ENCODE data around the gene CABP2.
A peak's percentile ranks its signal among the peaks of the same experiment; 100 is the strongest.
"Not testable (repeated sequence)": the region's sequence is repeated elsewhere in the genome, so short reads cannot be mapped to it uniquely, and the experiment has no call there.

Gene CABP2

DNA sequence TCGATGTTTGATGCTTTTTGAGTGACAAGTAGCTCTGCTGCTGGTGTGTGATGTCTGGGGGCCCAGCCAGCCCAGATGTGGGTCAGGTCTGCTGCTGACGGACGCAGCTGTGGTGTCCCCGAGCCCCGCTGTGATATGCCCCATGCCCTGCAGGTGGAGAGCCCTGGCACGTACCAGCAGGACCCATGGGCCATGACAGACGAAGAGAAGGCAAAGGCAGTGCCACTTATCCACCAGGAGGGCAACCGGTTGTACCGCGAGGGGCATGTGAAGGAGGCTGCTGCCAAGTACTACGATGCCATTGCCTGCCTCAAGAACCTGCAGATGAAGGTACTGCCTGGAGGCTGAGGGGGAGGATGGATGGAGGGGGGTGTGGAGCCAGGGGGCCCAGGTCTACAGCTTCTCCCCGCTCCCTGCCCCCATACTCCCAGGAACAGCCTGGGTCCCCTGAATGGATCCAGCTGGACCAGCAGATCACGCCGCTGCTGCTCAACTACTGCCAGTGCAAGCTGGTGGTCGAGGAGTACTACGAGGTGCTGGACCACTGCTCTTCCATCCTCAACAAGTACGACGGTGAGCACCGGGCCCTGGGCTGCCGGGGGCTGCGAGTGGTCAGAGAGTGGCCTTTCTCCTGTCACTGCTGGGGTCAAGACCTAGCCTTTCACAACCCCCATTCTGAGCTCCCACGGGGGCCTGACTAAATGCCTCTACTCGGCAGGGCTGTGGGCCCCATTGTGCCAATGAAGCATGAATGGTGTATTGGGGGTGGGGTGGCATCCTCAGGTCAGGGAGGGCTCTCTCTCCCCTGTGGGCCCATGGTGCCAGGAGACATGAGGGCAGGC lies 33.1 kb downstream of the CABP2 start:
- TF ChIP-seq EZH2 (IDR thresholded peaks at IDR 0.05; ENCODE audit: borderline replicate concordance, low read depth, low read length, severe bottlenecking) (no peak), CTCF (IDR thresholded peaks at IDR 0.05; ENCODE audit: borderline replicate concordance, extremely low read depth, low read length, poor library complexity, severe bottlenecking) (no peak)
- Histone ChIP-seq H3K9ac (ENCODE audit: low read depth, low read length) (no peak overlapping the region), H3K4me3 (ENCODE audit: low read depth in 1 of 2, low read length in 2 of 2) (no peak overlapping the region), H3K27ac (ENCODE audit: low read length) (no peak overlapping the region), H3K4me2 (ENCODE audit: insufficient read depth, low read length) (no peak overlapping the region), H4K20me1 (ENCODE audit: insufficient read depth, low read length) (peaks cover 44% of the 10 kb centered on the region), H3K9me3 (ENCODE audit: insufficient read depth, low read length, severe bottlenecking) (no peaks in the 10 kb centered on the region), H2AFZ (ENCODE audit: low read depth, low read length) (no peak overlapping the region), H3K27me3 (ENCODE audit: insufficient read depth, low read length, poor library complexity) (no peaks in the 10 kb centered on the region), H3K36me3 (ENCODE audit: insufficient read depth, low read length) (peaks cover 93% of the 10 kb centered on the region), H3K4me1 (ENCODE audit: insufficient read depth, low read length) (peaks cover 16% of the 10 kb centered on the region), H3K79me2 (ENCODE audit: insufficient read depth, low read length) (peaks cover 29% of the 10 kb centered on the region)
- peak; percentile 6 for DNase-seq
- ATAC-seq (ENCODE audit: insufficient read depth, low read depth) = 0 out of 3 replicates have a peak, but pooled peaks have one; percentile 3

GRCh38 chr11:67489203-67489884 lies 33.9 kb downstream of the CABP2 start:
- DNase-seq (no peak), ATAC-seq (ENCODE audit: insufficient read depth, low read depth) (no peak)
- H3K27ac ChIP-seq (ENCODE audit: low read length) = no peak overlapping the region
- no peaks in the 10 kb centered on the region for H3K27me3 ChIP-seq (ENCODE audit: insufficient read depth, low read length, poor library complexity)
- TF ChIP-seq EZH2 (IDR thresholded peaks at IDR 0.05; ENCODE audit: borderline replicate concordance, low read depth, low read length, severe bottlenecking) (no peak), CTCF (IDR thresholded peaks at IDR 0.05; ENCODE audit: borderline replicate concordance, extremely low read depth, low read length, poor library complexity, severe bottlenecking) (no peak)
- no peaks in the 10 kb centered on the region for H3K9me3 ChIP-seq (ENCODE audit: insufficient read depth, low read length, severe bottlenecking)
- H3K9ac ChIP-seq (ENCODE audit: low read depth, low read length) = no peak overlapping the region
- no peak overlapping the region for H3K4me2 ChIP-seq (ENCODE audit: insufficient read depth, low read length)
- peaks cover 24% of the 10 kb centered on the region for H3K4me1 ChIP-seq (ENCODE audit: insufficient read depth, low read length)
- no peak overlapping the region for H3K4me3 ChIP-seq (ENCODE audit: low read depth in 1 of 2, low read length in 2 of 2)
- peaks cover 93% of the 10 kb centered on the region for H3K36me3 ChIP-seq (ENCODE audit: insufficient read depth, low read length)
- H2AFZ ChIP-seq (ENCODE audit: low read depth, low read length) = no peak overlapping the region
- peaks cover 44% of the 10 kb centered on the region for H4K20me1 ChIP-seq (ENCODE audit: insufficient read depth, low read length)
- peaks cover 37% of the 10 kb centered on the region for H3K79me2 ChIP-seq (ENCODE audit: insufficient read depth, low read length)

GRCh38 chr11:67486481-67487195 lies 36.6 kb downstream of the CABP2 start:
- Histone ChIP-seq H3K4me3 (ENCODE audit: low read depth in 1 of 2, low read length in 2 of 2) (no peak overlapping the region), H3K9ac (ENCODE audit: low read depth, low read length) (no peak overlapping the region), H3K4me1 (ENCODE audit: insufficient read depth, low read length) (peaks cover 44% of the 10 kb centered on the region), H2AFZ (ENCODE audit: low read depth, low read length) (no peak overlapping the region), H3K79me2 (ENCODE audit: insufficient read depth, low read length) (peaks cover 46% of the 10 kb centered on the region), H3K36me3 (ENCODE audit: insufficient read depth, low read length) (peaks cover 66% of the 10 kb centered on the region), H3K4me2 (ENCODE audit: insufficient read depth, low read length) (0 out of 2 replicates have a peak overlapping the region, but pooled peaks have one; percentile 76), H3K9me3 (ENCODE audit: insufficient read depth, low read length, severe bottlenecking) (no peaks in the 10 kb centered on the region), H3K27ac (ENCODE audit: low read length) (peak overlapping the region; percentile 21), H4K20me1 (ENCODE audit: insufficient read depth, low read length) (peaks cover 33% of the 10 kb centered on the region), H3K27me3 (ENCODE audit: insufficient read depth, low read length, poor library complexity) (no peaks in the 10 kb centered on the region)
- TF ChIP-seq CTCF (IDR thresholded peaks at IDR 0.05; ENCODE audit: borderline replicate concordance, extremely low read depth, low read length, poor library complexity, severe bottlenecking) (no peak), EZH2 (IDR thresholded peaks at IDR 0.05; ENCODE audit: borderline replicate concordance, low read depth, low read length, severe bottlenecking) (no peak)
- DNase-seq (no peak), ATAC-seq (ENCODE audit: insufficient read depth, low read depth) (no peak)

DNA sequence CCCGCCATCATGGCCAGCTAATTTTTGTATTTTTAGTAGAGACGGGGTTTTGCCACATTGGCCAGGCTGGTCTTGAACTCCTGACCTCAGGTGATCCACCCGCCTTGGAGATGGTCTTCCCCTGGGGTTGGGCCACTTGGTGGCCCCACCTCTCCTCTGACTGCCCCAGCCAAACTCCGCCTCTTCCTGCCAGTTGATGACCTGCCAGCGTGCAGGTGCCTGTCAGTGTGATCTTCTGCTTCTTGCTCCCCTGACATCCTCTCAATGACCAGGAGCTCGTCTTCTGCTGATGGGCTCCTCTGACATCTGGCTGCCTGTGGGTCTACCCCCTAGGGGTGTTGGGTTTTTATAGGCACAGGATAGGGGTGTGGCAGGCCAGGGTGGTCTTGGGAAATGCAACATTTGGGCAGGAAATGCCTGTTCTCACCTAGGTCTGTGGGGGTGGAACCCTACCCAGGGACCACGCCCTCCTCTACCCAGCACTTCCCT lies 37.3 kb downstream of the CABP2 start:
- Histone ChIP-seq H3K36me3 (ENCODE audit: insufficient read depth, low read length) (peaks cover 59% of the 10 kb centered on the region), H3K27ac (ENCODE audit: low read length) (peak overlapping the region; percentile 21), H3K79me2 (ENCODE audit: insufficient read depth, low read length) (peaks cover 46% of the 10 kb centered on the region), H3K4me1 (ENCODE audit: insufficient read depth, low read length) (peaks cover 44% of the 10 kb centered on the region), H3K4me2 (ENCODE audit: insufficient read depth, low read length) (peak overlapping the region; percentile 76; the same call in 1 of the 2 replicates), H4K20me1 (ENCODE audit: insufficient read depth, low read length) (peaks cover 33% of the 10 kb centered on the region)
- not testable (repeated sequence) for H3K4me3 ChIP-seq (ENCODE audit: low read depth in 1 of 2, low read length in 2 of 2); H3K9me3 ChIP-seq (ENCODE audit: insufficient read depth, low read length, severe bottlenecking); H3K27me3 ChIP-seq (ENCODE audit: insufficient read depth, low read length, poor library complexity); H2AFZ ChIP-seq (ENCODE audit: low read depth, low read length); H3K9ac ChIP-seq (ENCODE audit: low read depth, low read length); ATAC-seq (ENCODE audit: insufficient read depth, low read depth)
- DNase-seq = peak; percentile 43

Data from DND-41 (cell line).